Loucy (cell line): ENCODE results near the gene ATP9A.

ENCODE experiments used
- H2AFZ ChIP-seq: fragments of 200-600 bp; sonication (generic); 2 replicates; pipeline ENCODE4 v1.6.0; 2016; ENCODE audit warnings: antibody characterized with exemption, mild to moderate bottlenecking, low read length, moderate library complexity
- H3F3A ChIP-seq: fragments of 200-600 bp; 2 replicates; pipeline ENCODE4 v1.6.0; 2016; ENCODE audit warnings: antibody characterized with exemption, low read depth, mild to moderate bottlenecking
- H3K27me3 ChIP-seq: fragments of 200-600 bp; sonication (generic); 2 replicates; pipeline ENCODE4 v1.6.1; 2014; ENCODE audit warnings: low read length, mild to moderate bottlenecking; ENCODE audit not compliant: insufficient read depth, poor library complexity, severe bottlenecking
- H3K36me3 ChIP-seq: fragments of 200-600 bp; sonication (generic); 2 replicates; pipeline ENCODE4 v1.6.1; 2016; ENCODE audit warnings: low read length; ENCODE audit not compliant: insufficient read depth
- H3K4me1 ChIP-seq: fragments of 200-600 bp; sonication (generic); 2 replicates; pipeline ENCODE4 v1.5.1; 2014; ENCODE audit warnings: low read length, mild to moderate bottlenecking; ENCODE audit not compliant: insufficient read depth, poor library complexity, severe bottlenecking
- H3K4me2 ChIP-seq: fragments of 200-600 bp; sonication (generic); 2 replicates; pipeline ENCODE4 v1.6.0; 2014; ENCODE audit warnings: antibody characterized with exemption, low read length, low read depth, mild to moderate bottlenecking; ENCODE audit not compliant: poor library complexity, severe bottlenecking
- H3K4me3 ChIP-seq: fragments of 200-600 bp; sonication (generic); 2 replicates; pipeline ENCODE4 v1.5.1; 2014; ENCODE audit warnings: low read length, mild to moderate bottlenecking, mixed read lengths; ENCODE audit not compliant: poor library complexity, severe bottlenecking
- H3K79me2 ChIP-seq: fragments of 200-600 bp; sonication (generic); 2 replicates; pipeline ENCODE4 v1.6.1; 2014; ENCODE audit warnings: low read length; ENCODE audit not compliant: insufficient read depth
- H3K9ac ChIP-seq: fragments of 200-600 bp; sonication (generic); 2 replicates; pipeline ENCODE4 v1.6.0; 2014; ENCODE audit warnings: mild to moderate bottlenecking, low read depth, low read length, moderate library complexity; ENCODE audit not compliant: poor library complexity, severe bottlenecking
- H3K9me2 ChIP-seq: fragments of 200-600 bp; sonication (generic); replicated peaks from 2 replicates; pipeline ENCODE4 v1.6.1; 2016; ENCODE audit warnings: low read depth, low read length, mixed read lengths
- H3K9me3 ChIP-seq: fragments of 200-600 bp; sonication (generic); 2 replicates; pipeline ENCODE4 v1.6.1; 2014; ENCODE audit warnings: mild to moderate bottlenecking, antibody characterized with exemption, low read length, low read depth; ENCODE audit not compliant: insufficient read depth
- H4K20me1 ChIP-seq: fragments of 200-600 bp; sonication (generic); 2 replicates; pipeline ENCODE4 v1.6.0; 2014; ENCODE audit warnings: antibody characterized with exemption, low read length, mild to moderate bottlenecking; ENCODE audit not compliant: insufficient read depth, poor library complexity, severe bottlenecking
- EZH2phosphoT487 ChIP-seq: fragments of 200-600 bp; IDR thresholded peaks from 2 replicates; pipeline ENCODE4 v1.6.1; 2018; ENCODE audit warnings: antibody characterized with exemption, mild to moderate bottlenecking, moderate library complexity, borderline replicate concordance
- TF ChIP-seq, protein P1 (sequence below): fragments of 200-600 bp; sonication (generic); conservative IDR thresholded peaks from 2 replicates; pipeline ENCODE4 v1.5.1; 2014; ENCODE audit warnings: mild to moderate bottlenecking, antibody characterized with exemption, low read length

Gene ATP9A

DNA sequence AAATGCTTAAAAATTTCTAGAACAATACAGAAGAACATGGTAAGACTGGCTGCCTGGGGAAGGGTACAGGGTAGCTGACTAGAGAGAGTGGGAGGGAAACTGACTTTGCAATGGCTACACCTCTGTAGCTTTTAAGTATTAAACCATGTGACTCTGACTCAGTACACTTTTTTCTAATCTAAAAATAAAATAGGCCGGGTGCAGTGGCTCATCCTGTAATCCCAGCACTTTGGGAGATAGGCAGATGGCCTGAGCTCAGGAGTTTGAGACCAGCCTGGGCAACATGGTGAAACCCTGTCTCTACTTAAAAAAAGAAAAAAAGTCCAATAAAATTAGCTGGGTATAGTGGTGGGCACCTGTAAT lies 18.5 kb downstream of the ATP9A start:
- H3K9me3 ChIP-seq, result no peaks in the 10 kb centered on the region
- H3K79me2 ChIP-seq, result no peaks in the 10 kb centered on the region
- no peak overlapping the region for H3K4me2 ChIP-seq
- TF ChIP-seq EZH2phosphoT487, result no peak
- TF ChIP-seq, protein P1, sequence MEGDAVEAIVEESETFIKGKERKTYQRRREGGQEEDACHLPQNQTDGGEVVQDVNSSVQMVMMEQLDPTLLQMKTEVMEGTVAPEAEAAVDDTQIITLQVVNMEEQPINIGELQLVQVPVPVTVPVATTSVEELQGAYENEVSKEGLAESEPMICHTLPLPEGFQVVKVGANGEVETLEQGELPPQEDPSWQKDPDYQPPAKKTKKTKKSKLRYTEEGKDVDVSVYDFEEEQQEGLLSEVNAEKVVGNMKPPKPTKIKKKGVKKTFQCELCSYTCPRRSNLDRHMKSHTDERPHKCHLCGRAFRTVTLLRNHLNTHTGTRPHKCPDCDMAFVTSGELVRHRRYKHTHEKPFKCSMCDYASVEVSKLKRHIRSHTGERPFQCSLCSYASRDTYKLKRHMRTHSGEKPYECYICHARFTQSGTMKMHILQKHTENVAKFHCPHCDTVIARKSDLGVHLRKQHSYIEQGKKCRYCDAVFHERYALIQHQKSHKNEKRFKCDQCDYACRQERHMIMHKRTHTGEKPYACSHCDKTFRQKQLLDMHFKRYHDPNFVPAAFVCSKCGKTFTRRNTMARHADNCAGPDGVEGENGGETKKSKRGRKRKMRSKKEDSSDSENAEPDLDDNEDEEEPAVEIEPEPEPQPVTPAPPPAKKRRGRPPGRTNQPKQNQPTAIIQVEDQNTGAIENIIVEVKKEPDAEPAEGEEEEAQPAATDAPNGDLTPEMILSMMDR, result no peak
- H2AFZ ChIP-seq, result no peak overlapping the region
- no peaks in the 10 kb centered on the region for H3K36me3 ChIP-seq
- H3K4me3 ChIP-seq, result no peak overlapping the region
- H3K27me3 ChIP-seq, result no peaks in the 10 kb centered on the region
- H3K9me2 ChIP-seq, result no peaks in the 10 kb centered on the region
- H3K4me1 ChIP-seq, result peaks cover 6% of the 10 kb centered on the region
- H4K20me1 ChIP-seq, result no peaks in the 10 kb centered on the region
- no peaks in the 10 kb centered on the region for H3F3A ChIP-seq
- H3K9ac ChIP-seq, result no peak overlapping the region

- Histone ChIP-seq H3K4me2 (no peak overlapping the region), H3F3A (no peaks in the 10 kb centered on the region)
Observed at GRCh38 chr20:51747182-51747911, 20.8 kb downstream of the ATP9A start.

DNA sequence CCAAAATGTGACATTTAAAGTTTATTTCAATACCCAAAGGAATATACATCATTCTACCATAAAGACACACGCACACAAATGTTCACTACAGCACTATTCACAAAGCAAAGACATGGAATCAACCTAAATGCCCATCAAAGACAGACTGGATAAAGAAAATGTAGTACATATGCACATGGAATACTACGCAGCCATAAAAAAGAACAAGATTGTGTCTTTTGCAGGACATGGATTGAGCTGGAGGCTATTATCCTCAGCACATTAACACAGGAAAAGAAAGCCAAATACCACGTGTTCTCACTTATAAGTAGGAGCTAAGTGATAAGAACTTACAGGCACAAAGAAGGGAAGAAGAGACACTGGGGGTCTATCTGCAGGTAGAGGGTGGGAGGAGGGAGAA lies 22.4 kb downstream of the ATP9A start:
- Histone ChIP-seq H3K9me2 (no peaks in the 10 kb centered on the region), H3K9me3 (no peaks in the 10 kb centered on the region), H3K4me2 (no peak overlapping the region), H3K79me2 (no peaks in the 10 kb centered on the region), H3K9ac (no peak overlapping the region), H3K27me3 (no peaks in the 10 kb centered on the region), H4K20me1 (no peaks in the 10 kb centered on the region), H3K36me3 (no peaks in the 10 kb centered on the region), H3K4me1 (peaks cover 6% of the 10 kb centered on the region), H2AFZ (no peak overlapping the region), H3F3A (no peaks in the 10 kb centered on the region), H3K4me3 (no peak overlapping the region)
- TF ChIP-seq, protein P1, result no peak
- TF ChIP-seq EZH2phosphoT487, result no peak

More at GRCh38 chr20:51747182-51747911, 20.8 kb downstream of the ATP9A start:
- no peak overlapping the region for H3K4me3 ChIP-seq
- no peaks in the 10 kb centered on the region for H3K27me3 ChIP-seq
- H3K9ac ChIP-seq, result no peak overlapping the region
- H3K79me2 ChIP-seq, result no peaks in the 10 kb centered on the region
- no peaks in the 10 kb centered on the region for H3K9me2 ChIP-seq
- no peak overlapping the region for H2AFZ ChIP-seq
- H3K9me3 ChIP-seq, result no peaks in the 10 kb centered on the region
- H4K20me1 ChIP-seq, result no peaks in the 10 kb centered on the region
- TF ChIP-seq, protein P1, result no peak
- TF ChIP-seq EZH2phosphoT487, result no peak
- no peaks in the 10 kb centered on the region for H3K36me3 ChIP-seq
- peaks cover 6% of the 10 kb centered on the region for H3K4me1 ChIP-seq
